A549 (cell line): ENCODE data around the gene BAHCC1. TPM values are rescaled to one million over a fixed set of nuclear protein-coding genes. Genes with fewer than 3 reads are reported as not detected.
A peak's percentile ranks its signal among the peaks of the same experiment; 100 is the strongest.

Experiments
- ATAC-seq, 2 experiments: fragments of 200-7000 bp in 1 of 2; fragments of >200 bp in 1 of 2; cut with Nextera tagmentation in 1 of 2; cut with Tn5 transposase in 1 of 2; 3 replicates each; pipeline versions ENCODE4 v1.8.0 to v1.9.1; 2018 to 2020; ENCODE audit warnings: mild to moderate bottlenecking in 1 of 2, moderate library complexity in 1 of 2
- CTCF ChIA-PET: fragments of 300-600 bp; sonication (Branson Sonifier 250); formaldehyde crosslinking; extraction: SDS; loops from one replicate; lab custom pipeline; 2021; ENCODE audit warnings: antibody characterized with exemption, inconsistent platforms; lab: Yijun Ruan, JAX
- POLR2A ChIA-PET: fragments of 350-600 bp; formaldehyde crosslinking; extraction: SDS; loops from one replicate; lab custom pipeline; 2021; ENCODE audit warnings: antibody characterized with exemption, inconsistent platforms; lab: Yijun Ruan, JAX
- DNase-seq, 2 experiments: peaks; one replicate each; pipeline versions ENCODE4 v3.0.0 to v3.0.0-alpha.2; 2011 to 2016; ENCODE audit warnings: low read depth in 1 of 2, low spot score in 1 of 2
- FAIRE-seq: peaks from 2 replicates; lab custom pipeline; 2011; peaks lifted over from hg19 to GRCh38; lab: Jason Lieb, UNC
- H3K27ac ChIP-seq, 2 experiments: fragments of >200 bp; sonication (Bioruptor Twin); formaldehyde crosslinking; 3 replicates each; pipeline ENCODE4 v1.5.1; 2016 to 2017
- H3K4me1 ChIP-seq: fragments of >200 bp; sonication (Bioruptor Twin); formaldehyde crosslinking; 3 replicates; pipeline ENCODE4 v1.6.1; 2016
- H3K4me2 ChIP-seq: fragments of >200 bp; sonication (Bioruptor Twin); formaldehyde crosslinking; 3 replicates; pipeline ENCODE4 v1.6.1; 2016
- H3K4me3 ChIP-seq: fragments of >200 bp; sonication (Bioruptor Twin); formaldehyde crosslinking; 3 replicates; pipeline ENCODE4 v1.5.1; 2016
- H3K9me3 ChIP-seq: fragments of >200 bp; sonication (Bioruptor Twin); formaldehyde crosslinking; 3 replicates; pipeline ENCODE4 v1.6.1; 2016
- BCL3 ChIP-seq: fragments of >200 bp; sonication (Bioruptor Twin); formaldehyde crosslinking; IDR thresholded peaks from 3 replicates; pipeline ENCODE4 v1.6.1; 2016
- BHLHE40 ChIP-seq: IDR thresholded peaks from 2 replicates; pipeline ENCODE4 v1.6.1; 2012; ENCODE audit warnings: low read depth, low read length, inconsistent platforms
- CBX2 ChIP-seq: fragments of 200-600 bp; sonication (generic); IDR thresholded peaks from 2 replicates; pipeline ENCODE4 v1.6.1; 2016; ENCODE audit warnings: low read depth, mild to moderate bottlenecking, borderline replicate concordance
- CHD4 ChIP-seq: fragments of 200-600 bp; sonication (generic); IDR thresholded peaks from 2 replicates; pipeline ENCODE4 v1.6.1; 2016; ENCODE audit warnings: antibody characterized with exemption, mild to moderate bottlenecking, borderline replicate concordance
- E2F6 ChIP-seq: IDR thresholded peaks from 2 replicates; pipeline ENCODE4 v1.6.1; 2012; ENCODE audit warnings: low read depth, borderline replicate concordance
- EP300 ChIP-seq, 2 experiments: fragments of >200 bp; sonication (Bioruptor Twin); formaldehyde crosslinking; IDR thresholded peaks; 2 replicates in 1 of 2; 3 replicates in 1 of 2; pipeline ENCODE4 v1.6.1; 2016 to 2017
- ESRRA ChIP-seq: fragments of 150-350 bp; IDR thresholded peaks from 2 replicates; pipeline ENCODE4 v1.6.1; 2014; ENCODE audit warnings: mild to moderate bottlenecking, low read length, borderline replicate concordance
- JUN ChIP-seq, 2 experiments: fragments of >200 bp; sonication (Bioruptor Twin); formaldehyde crosslinking; IDR thresholded peaks; 2 replicates in 1 of 2; 3 replicates in 1 of 2; pipeline ENCODE4 v1.6.1; 2016 to 2017
- MAX ChIP-seq: IDR thresholded peaks from 2 replicates; pipeline ENCODE4 v1.6.1; 2012
- NFE2L2 ChIP-seq: fragments of 150-350 bp; conservative IDR thresholded peaks from 2 replicates; pipeline ENCODE4 v1.6.1; 2014; ENCODE audit warnings: low read length
- NR3C1 ChIP-seq: fragments of >200 bp; sonication (Bioruptor Twin); formaldehyde crosslinking; IDR thresholded peaks from 3 replicates; pipeline ENCODE4 v1.6.1; 2017
- RCOR1 ChIP-seq: fragments of 150-350 bp; IDR thresholded peaks from 2 replicates; pipeline ENCODE4 v1.6.1; 2014; ENCODE audit warnings: antibody characterized with exemption, low read length, low read depth
- RFX5 ChIP-seq: fragments of 450-650 bp; IDR thresholded peaks from 2 replicates; pipeline ENCODE4 v1.7.1; 2014; ENCODE audit warnings: antibody characterized with exemption, mild to moderate bottlenecking, moderate library complexity
- SMC3 ChIP-seq: fragments of >200 bp; sonication (Bioruptor Twin); formaldehyde crosslinking; IDR thresholded peaks from 3 replicates; pipeline ENCODE4 v1.6.1; 2018; ENCODE audit warnings: inconsistent platforms
- USF2 ChIP-seq: fragments of 450-650 bp; IDR thresholded peaks from 2 replicates; pipeline ENCODE4 v1.6.1; 2014; ENCODE audit warnings: antibody characterized with exemption
- ZFP36 ChIP-seq: fragments of 450-650 bp; IDR thresholded peaks from 2 replicates; pipeline ENCODE4 v1.6.1; 2014; ENCODE audit warnings: borderline replicate concordance; ENCODE audit not compliant: partially characterized antibody
- WGBS: methylation state at CpG from one replicate; pipeline ENCODE4 v1.1.6; 2017; ENCODE audit errors: missing lambda C conversion rate; 5-methylcytosine and 5-hydroxymethylcytosine counted together
- polyA plus RNA-seq, 4 experiments: library from polyadenylated mRNA; depleted of rRNA in 3 of 4; stranded (reverse); fragments of >200 nt; fragmentation: RNase III in 1 of 4; extraction: RNeasy Plus Mini Kit Qiagen cat#74134 plus additional on column Dnase treatment in 1 of 4; gene quantifications; 2 replicates in 3 of 4; 3 replicates in 1 of 4; pipeline ENCODE4 v1.2.3, GENCODE V29; 2011 to 2017
- TF ChIP-seq, protein P1 (sequence below): fragments of 200-600 bp; sonication (generic); IDR thresholded peaks from 2 replicates; pipeline ENCODE4 v1.6.1; 2016; ENCODE audit warnings: antibody characterized with exemption, mild to moderate bottlenecking, moderate library complexity

The BAHCC1 gene
- polyA plus RNA-seq, 2 of the 4 experiments (the other 2 are of a cell fraction) = 2.6 to 5.8 TPM

DNA sequence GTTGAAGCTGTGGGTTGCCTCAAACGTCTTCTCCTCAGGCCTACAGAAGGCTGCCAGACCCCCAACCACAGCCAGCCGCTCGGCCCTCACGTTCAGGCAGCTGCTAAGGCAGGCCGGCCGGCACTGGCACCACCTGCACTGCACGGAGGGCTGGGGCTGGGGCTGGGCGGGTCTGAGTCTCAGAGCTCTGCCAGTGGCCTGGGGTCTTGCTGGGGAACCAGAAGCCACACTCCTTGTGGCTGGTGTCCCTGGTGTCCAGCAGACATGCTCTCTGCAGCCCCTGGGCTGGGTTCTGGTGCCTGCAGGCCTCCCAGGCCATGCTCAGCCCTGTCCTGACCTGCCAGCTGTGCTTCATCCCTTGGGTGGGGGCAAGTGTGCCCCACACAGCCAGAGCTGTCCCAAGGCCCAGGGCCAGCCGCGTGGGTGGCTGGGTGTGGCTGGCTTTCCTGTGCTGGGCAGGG lies 42.0 kb downstream of the BAHCC1 start:
- DNase-seq (no peak), ATAC-seq (no peak), FAIRE-seq (no peak)
- 100% methylated on average over 1 of the region's 10 CpGs for WGBS
- no peaks in the 10 kb centered on the region for H3K9me3 ChIP-seq
- ChIA-PET POLR2A (no interaction called here), CTCF (interaction anchor here (0.8 to 6.5 kb wide), 9 partner anchors 9 to 146 kb away, joined by 3 to 42 read pairs (median 4); no protein-coding TSS in a partner anchor)
- H3K27ac ChIP-seq = peak overlapping the region in 1 of 2 experiments; percentile 57; a peak in 2 of 6 replicates
- H3K4me1 ChIP-seq = peaks cover 27% of the 10 kb centered on the region
- no peak overlapping the region for H3K4me3 ChIP-seq
- no peak overlapping the region for H3K4me2 ChIP-seq
- TF ChIP-seq ZFP36 (no peak), EP300 (IDR thresholded peaks at IDR 0.05) (no peak), NR3C1 (no peak), RFX5 (no peak), CBX2 (no peak), NFE2L2 (no peak), CHD4 (no peak), JUN (IDR thresholded peaks at IDR 0.05) (no peak), E2F6 (no peak), USF2 (no peak), MAX (no peak), BCL3 (no peak), RCOR1 (no peak)
- TF ChIP-seq, protein P1, sequence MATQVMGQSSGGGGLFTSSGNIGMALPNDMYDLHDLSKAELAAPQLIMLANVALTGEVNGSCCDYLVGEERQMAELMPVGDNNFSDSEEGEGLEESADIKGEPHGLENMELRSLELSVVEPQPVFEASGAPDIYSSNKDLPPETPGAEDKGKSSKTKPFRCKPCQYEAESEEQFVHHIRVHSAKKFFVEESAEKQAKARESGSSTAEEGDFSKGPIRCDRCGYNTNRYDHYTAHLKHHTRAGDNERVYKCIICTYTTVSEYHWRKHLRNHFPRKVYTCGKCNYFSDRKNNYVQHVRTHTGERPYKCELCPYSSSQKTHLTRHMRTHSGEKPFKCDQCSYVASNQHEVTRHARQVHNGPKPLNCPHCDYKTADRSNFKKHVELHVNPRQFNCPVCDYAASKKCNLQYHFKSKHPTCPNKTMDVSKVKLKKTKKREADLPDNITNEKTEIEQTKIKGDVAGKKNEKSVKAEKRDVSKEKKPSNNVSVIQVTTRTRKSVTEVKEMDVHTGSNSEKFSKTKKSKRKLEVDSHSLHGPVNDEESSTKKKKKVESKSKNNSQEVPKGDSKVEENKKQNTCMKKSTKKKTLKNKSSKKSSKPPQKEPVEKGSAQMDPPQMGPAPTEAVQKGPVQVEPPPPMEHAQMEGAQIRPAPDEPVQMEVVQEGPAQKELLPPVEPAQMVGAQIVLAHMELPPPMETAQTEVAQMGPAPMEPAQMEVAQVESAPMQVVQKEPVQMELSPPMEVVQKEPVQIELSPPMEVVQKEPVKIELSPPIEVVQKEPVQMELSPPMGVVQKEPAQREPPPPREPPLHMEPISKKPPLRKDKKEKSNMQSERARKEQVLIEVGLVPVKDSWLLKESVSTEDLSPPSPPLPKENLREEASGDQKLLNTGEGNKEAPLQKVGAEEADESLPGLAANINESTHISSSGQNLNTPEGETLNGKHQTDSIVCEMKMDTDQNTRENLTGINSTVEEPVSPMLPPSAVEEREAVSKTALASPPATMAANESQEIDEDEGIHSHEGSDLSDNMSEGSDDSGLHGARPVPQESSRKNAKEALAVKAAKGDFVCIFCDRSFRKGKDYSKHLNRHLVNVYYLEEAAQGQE = no peak

GRCh38 chr17:81438007-81438659 lies 42.9 kb downstream of the BAHCC1 start:
- ChIA-PET POLR2A (no interaction called here), CTCF (interaction anchor here (0.5 to 6.5 kb wide), 6 partner anchors 10 to 129 kb away, joined by 3 to 42 read pairs (median 7); no protein-coding TSS in a partner anchor)
- DNase-seq (no peak), FAIRE-seq (no peak), ATAC-seq (no peak)
- no peaks in the 10 kb centered on the region for H3K9me3 ChIP-seq
- H3K4me1 ChIP-seq = peaks cover 24% of the 10 kb centered on the region
- peak overlapping the region in 1 of 2 experiments; percentile 57; a peak in 2 of 6 replicates for H3K27ac ChIP-seq
- no peak overlapping the region for H3K4me3 ChIP-seq
- 89% methylated on average over 22 of the region's 23 CpGs for WGBS
- TF ChIP-seq CBX2 (no peak), ZFP36 (no peak), EP300 (IDR thresholded peaks at IDR 0.05) (no peak), SMC3 (no peak), RFX5 (no peak), ESRRA (no peak), BHLHE40 (no peak)
- H3K4me2 ChIP-seq = no peak overlapping the region
